RWPE1 (cell line): ENCODE measurements around the gene KMT5B.

Experiments used
- CTCF ChIA-PET: fragments of 350-600 bp; sonication (Branson Sonifier 250); formaldehyde crosslinking; extraction: SDS; loops from one replicate; lab custom pipeline; 2021; lab: Yijun Ruan, JAX
- POLR2A ChIA-PET: fragments of 400-600 bp; formaldehyde crosslinking; extraction: SDS; loops from one replicate; lab custom pipeline; 2020; ENCODE audit warnings: antibody characterized with exemption; ENCODE audit not compliant: low non-redundant PET; lab: Yijun Ruan, JAX
- DNase-seq: peaks from one replicate; pipeline ENCODE4 v3.0.0; 2012; ENCODE audit warnings: low spot score
- H3K27ac ChIP-seq: fragments of 450-650 bp; 2 replicates; pipeline ENCODE4 v1.5.1; 2017
- TF ChIP-seq, protein P1 (sequence below): fragments of 450-650 bp; conservative IDR thresholded peaks from 2 replicates; pipeline ENCODE4 v1.5.1; 2017; ENCODE audit warnings: low read depth, mild to moderate bottlenecking

KMT5B gene

DNA sequence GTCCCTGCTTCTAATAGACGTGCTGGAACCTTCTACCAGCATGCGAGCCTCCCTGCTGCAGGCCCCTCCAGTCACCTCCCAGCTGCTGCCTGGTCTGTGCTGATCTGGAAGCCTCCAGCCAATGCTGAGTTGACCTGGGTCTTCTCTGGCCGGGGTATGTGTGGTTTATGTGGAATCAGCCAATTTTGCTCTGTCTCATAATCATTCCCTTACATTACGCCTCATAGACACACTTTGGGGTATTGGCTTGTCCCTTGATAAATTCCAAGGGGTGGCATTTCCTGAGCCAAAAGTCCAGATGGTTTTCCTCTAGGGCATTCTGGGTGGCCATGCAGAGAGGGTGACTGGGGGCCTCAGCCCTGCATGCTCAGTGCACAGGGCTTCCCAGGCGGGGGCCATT is 8.3 kb upstream of the KMT5B start:
- POLR2A ChIA-PET = no interaction called here
- no peak for DNase-seq
- CTCF ChIA-PET = interaction anchor here (0.5 kb wide), 1 partner anchor 8 kb away, joined by 3 read pairs; no protein-coding TSS in a partner anchor
- H3K27ac ChIP-seq = no peak overlapping the region
- TF ChIP-seq, protein P1, sequence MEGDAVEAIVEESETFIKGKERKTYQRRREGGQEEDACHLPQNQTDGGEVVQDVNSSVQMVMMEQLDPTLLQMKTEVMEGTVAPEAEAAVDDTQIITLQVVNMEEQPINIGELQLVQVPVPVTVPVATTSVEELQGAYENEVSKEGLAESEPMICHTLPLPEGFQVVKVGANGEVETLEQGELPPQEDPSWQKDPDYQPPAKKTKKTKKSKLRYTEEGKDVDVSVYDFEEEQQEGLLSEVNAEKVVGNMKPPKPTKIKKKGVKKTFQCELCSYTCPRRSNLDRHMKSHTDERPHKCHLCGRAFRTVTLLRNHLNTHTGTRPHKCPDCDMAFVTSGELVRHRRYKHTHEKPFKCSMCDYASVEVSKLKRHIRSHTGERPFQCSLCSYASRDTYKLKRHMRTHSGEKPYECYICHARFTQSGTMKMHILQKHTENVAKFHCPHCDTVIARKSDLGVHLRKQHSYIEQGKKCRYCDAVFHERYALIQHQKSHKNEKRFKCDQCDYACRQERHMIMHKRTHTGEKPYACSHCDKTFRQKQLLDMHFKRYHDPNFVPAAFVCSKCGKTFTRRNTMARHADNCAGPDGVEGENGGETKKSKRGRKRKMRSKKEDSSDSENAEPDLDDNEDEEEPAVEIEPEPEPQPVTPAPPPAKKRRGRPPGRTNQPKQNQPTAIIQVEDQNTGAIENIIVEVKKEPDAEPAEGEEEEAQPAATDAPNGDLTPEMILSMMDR = no peak

DNA sequence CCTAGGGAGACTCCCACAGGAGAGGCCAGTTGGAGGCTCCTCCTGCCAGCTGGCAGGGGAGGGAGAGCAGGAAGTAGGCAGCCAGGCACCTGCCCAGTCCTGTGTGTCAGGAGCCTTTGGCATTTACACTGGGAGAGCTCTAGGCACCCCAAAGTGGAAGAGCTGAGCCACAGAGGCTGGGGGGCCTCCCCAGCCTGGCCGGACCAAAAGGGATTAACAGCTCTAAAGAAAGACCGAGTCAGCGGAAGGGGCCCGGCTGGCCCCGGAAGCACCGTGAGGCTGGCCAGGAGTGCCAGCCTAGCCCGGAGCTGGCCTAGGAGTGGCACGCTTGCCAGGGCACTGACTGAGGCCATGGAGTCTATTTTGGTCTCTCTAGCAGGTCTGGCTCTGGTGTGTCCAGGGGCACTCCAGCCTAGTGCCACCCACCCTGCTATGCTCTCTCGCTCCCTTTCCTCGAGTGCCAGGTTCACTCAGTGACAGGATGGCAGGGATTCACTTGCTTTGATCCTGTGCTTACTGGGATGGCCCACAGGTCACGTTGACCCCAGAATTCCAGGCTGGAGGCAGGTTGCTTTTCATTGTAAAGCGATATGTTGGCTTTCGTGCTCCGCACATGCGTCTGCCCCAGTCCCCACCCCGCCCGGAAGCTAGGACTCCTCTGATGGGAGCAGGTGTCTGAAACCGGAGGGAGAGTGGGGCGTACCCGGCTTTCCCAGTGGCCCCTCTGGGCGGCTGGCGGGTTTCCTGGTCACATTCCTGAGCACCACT is 3.3 kb upstream of the KMT5B start:
- POLR2A ChIA-PET = no interaction called here
- H3K27ac ChIP-seq = 0 out of 2 replicates have a peak overlapping the region, but pooled peaks have one; percentile 5
- no peak for DNase-seq
- TF ChIP-seq, protein P1 = no peak
- CTCF ChIA-PET = interaction anchor here (0.6 kb wide), 2 partner anchors 107 to 195 kb away, joined by 3 read pairs; no protein-coding TSS in a partner anchor

DNA sequence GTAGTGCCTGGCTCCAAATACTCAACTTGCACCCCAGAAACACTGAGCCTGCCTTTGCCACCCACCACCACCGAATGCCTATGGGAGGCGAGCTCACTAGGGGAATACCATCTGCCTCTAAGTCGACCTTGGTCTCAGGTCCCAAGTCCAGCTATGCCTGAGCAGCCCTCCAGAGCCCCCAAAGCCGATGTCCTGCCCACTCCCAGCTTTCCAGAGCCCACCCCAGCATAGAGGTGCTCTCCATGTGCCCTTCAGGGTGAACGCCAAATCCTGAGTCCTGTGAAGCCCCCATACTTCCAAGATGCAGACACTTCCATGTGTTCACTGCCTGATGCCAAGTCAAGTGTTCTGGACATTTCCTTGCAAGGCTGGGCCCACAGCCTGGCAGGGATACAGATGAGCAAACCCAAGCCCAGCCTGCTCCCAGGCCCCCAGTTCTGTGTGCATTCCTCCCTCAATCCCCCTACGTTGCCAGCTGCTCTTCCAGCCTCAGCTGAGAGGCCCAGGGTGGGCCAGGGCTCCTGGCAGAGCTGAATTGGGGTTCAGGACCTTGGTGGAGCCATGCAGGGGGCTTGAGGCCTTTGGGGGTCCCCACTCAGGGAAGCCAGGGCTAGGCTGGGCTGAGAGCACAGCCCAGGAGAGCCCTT is 2.6 kb upstream of the KMT5B start:
- H3K27ac ChIP-seq = 0 out of 2 replicates have a peak overlapping the region, but pooled peaks have one; percentile 5
- TF ChIP-seq, protein P1 = no peak
- ChIA-PET POLR2A (no interaction called here), CTCF (interaction anchor here (0.6 to 0.7 kb wide), 2 partner anchors 11 to 102 kb away, joined by 3 read pairs; no protein-coding TSS in a partner anchor)
- DNase-seq = no peak

DNA sequence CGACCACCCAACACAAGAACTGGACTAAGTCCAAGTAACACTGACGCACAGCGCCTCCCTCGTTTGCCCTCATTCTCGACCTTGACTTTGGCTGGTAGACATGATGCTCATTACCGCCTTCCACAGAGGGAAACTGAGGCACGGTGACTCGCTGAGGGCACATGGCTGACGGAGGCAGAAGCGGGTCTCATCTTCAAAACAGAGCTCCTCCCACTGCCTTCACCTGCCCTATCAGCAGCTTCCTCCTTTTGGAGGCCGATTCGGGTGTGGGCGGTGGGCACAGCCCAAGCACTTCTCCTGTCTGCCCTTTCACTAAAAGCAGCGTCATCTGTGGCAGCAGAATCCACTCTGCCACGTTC is 2.0 kb upstream of the KMT5B start:
- no peak for DNase-seq
- TF ChIP-seq, protein P1 = no peak
- no peak overlapping the region for H3K27ac ChIP-seq
- POLR2A ChIA-PET = no interaction called here
- CTCF ChIA-PET = interaction anchor here (0.5 to 0.7 kb wide), 3 partner anchors 11 to 543 kb away, joined by 3 read pairs; no protein-coding TSS in a partner anchor

DNA sequence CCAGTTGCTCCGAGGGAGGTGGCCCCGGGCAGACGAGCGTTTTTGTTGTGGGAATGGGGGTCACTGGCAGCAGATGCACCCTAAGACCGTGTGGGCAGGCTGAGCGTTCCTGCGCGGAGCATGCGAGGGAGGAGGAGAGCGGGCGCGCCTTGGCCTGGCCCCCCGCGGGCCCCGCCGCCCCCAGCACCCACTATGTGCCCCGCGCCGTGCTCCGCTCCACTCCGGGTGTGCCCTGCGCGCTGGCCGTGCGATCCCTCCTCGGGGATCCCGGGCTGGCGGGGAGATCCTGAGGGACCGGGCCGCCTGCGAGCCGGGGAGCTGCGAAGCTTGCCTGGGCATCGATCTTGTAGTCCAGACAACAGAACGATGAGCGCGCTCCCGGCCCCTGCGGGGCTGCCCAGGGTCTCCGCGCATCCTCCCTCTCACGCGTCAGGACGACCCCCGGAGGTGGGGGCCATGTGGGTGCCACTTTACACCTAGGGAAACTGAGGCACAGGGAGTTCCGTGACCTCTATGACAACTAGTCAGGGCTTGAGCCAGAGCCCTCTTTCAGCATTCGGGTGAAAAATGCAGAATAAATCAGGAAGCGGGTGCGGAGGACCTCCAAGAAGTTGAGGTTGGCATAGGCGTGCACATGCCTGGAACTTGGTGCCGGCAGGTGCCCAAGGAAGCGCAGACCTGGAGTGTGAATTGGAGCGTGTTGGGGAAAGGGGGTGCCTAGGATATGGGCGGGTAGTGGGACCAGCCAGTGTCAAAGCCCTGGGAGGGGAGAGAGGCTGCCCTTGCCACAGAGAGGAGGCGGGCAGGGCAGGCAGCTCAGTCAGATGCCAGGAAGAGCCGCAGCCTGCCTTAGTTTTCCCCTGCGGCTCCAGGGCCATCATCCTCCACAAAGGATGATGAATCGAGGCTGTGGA is 1.3 kb upstream of the KMT5B start:
- H3K27ac ChIP-seq = peak overlapping the region; percentile 98
- DNase-seq = no peak
- CTCF ChIA-PET = interaction anchor here (0.5 to 0.7 kb wide), 2 partner anchors 52 to 543 kb away, joined by 3 to 4 read pairs; no protein-coding TSS in a partner anchor
- POLR2A ChIA-PET = no interaction called here
- TF ChIP-seq, protein P1 = no peak
